HCT116 (cell line): ENCODE measurements around the gene TSPOAP1. TPM values are rescaled to one million over a fixed set of nuclear protein-coding genes. Genes with fewer than 3 reads are reported as not detected.

ENCODE experiments used
- EGR1 ChIP-seq: IDR thresholded peaks from 2 replicates; pipeline ENCODE4 v1.6.1; 2012; ENCODE audit warnings: low read depth
- ELF1 ChIP-seq: IDR thresholded peaks from 2 replicates; pipeline ENCODE4 v1.6.1; 2012; ENCODE audit warnings: low read depth, borderline replicate concordance
- EZH2phosphoT487 ChIP-seq: fragments of 200-600 bp; IDR thresholded peaks from 2 replicates; pipeline ENCODE4 v1.6.1; 2018; ENCODE audit warnings: antibody characterized with exemption, borderline replicate concordance
- POLR2A ChIP-seq: IDR thresholded peaks from 2 replicates; pipeline ENCODE4 v1.7.0; 2011; ENCODE audit warnings: borderline replicate concordance; ENCODE audit not compliant: insufficient read depth, insufficient read length; ENCODE audit errors: extremely low read depth
- SRF ChIP-seq: IDR thresholded peaks from 2 replicates; pipeline ENCODE4 v1.6.1; 2012; ENCODE audit warnings: low read depth
- TCF7L2 ChIP-seq: IDR thresholded peaks from 2 replicates; pipeline ENCODE4 v1.7.0; 2011; ENCODE audit warnings: borderline replicate concordance, inconsistent platforms; ENCODE audit not compliant: insufficient read depth, insufficient read length; ENCODE audit errors: extremely low read depth
- ZBTB33 ChIP-seq: IDR thresholded peaks from 2 replicates; pipeline ENCODE4 v1.6.1; 2011; ENCODE audit warnings: mild to moderate bottlenecking, low read length, moderate library complexity; ENCODE audit not compliant: insufficient replicate concordance; ENCODE audit errors: extremely low read depth
- microRNA counts: library from miRNA; unstranded; fragments of <30 nt; microRNA quantifications from one replicate; lab custom pipeline; 2015
- microRNA-seq: library from miRNA; unstranded; fragments of <30 nt; microRNA quantifications from one replicate; pipeline ENCODE4, GENCODE V29; 2016; ENCODE audit warnings: borderline number of aligned reads
- total RNA-seq: library from RNA; stranded (reverse); gene quantifications from one replicate; pipeline ENCODE4 v1.2.1, GENCODE V29; 2021; ENCODE audit not compliant: unreplicated experiment
- TF ChIP-seq, protein P1 (sequence below), 3 experiments: fragments of 200-600 bp in 1 of 3; sonication (generic) in 1 of 3; IDR thresholded peaks in 2 of 3; conservative IDR thresholded peaks in 1 of 3; 2 replicates each; pipeline ENCODE4 v1.5.1; 2012 to 2017; ENCODE audit warnings: low read depth in 2 of 3, low read length in 2 of 3, antibody characterized with exemption in 1 of 3, borderline replicate concordance in 1 of 3, control low read depth in 1 of 3, mild to moderate bottlenecking in 1 of 3, mixed read lengths in 1 of 3, mixed run types in 1 of 3, moderate library complexity in 1 of 3; ENCODE audit not compliant: insufficient read depth in 1 of 3

The TSPOAP1 gene
- total RNA-seq, 1 experiment from 2014 or later = 0.27 TPM

DNA sequence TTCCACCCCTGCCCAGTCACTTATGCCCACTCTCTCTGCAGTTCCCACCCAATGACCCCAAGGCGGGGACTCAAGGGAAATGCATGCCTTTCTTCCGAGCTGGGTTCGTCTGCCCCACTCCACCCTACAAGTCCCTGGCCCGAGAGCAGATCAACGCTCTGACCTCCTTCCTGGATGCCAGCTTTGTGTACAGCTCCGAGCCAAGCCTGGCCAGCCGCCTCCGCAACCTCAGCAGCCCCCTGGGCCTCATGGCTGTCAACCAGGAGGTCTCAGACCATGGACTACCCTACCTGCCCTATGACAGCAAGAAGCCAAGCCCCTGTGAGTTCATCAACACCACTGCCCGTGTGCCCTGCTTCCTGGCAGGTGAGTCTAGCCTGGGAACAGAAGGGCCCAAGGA, 76.5 kb downstream of the TSPOAP1 start (continued):
- TF ChIP-seq EZH2phosphoT487 (no peak), POLR2A (no peak), ZBTB33 (no peak), TCF7L2 (no peak), EGR1 (no peak), ELF1 (no peak), SRF (no peak)
- TF ChIP-seq, protein P1, sequence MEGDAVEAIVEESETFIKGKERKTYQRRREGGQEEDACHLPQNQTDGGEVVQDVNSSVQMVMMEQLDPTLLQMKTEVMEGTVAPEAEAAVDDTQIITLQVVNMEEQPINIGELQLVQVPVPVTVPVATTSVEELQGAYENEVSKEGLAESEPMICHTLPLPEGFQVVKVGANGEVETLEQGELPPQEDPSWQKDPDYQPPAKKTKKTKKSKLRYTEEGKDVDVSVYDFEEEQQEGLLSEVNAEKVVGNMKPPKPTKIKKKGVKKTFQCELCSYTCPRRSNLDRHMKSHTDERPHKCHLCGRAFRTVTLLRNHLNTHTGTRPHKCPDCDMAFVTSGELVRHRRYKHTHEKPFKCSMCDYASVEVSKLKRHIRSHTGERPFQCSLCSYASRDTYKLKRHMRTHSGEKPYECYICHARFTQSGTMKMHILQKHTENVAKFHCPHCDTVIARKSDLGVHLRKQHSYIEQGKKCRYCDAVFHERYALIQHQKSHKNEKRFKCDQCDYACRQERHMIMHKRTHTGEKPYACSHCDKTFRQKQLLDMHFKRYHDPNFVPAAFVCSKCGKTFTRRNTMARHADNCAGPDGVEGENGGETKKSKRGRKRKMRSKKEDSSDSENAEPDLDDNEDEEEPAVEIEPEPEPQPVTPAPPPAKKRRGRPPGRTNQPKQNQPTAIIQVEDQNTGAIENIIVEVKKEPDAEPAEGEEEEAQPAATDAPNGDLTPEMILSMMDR (IDR thresholded peaks at IDR 0.05 in 2 of 3, conservative IDR thresholded peaks at IDR 0.05 in 1 of 3; ENCODE audit: borderline replicate concordance in 1 of 3, insufficient read depth in 1 of 3, low read depth in 2 of 3, low read length in 2 of 3) = no peak

MicroRNAs encoded within 50 kb of the gene (microRNA counts, 767-probe panel; counts per million panel counts)
- microRNA hsa-miR-142-3p (lab: Ali Mortazavi, UCI) (not detected), microRNA hsa-miR-142-5p (lab: Ali Mortazavi, UCI) (not detected)

Small RNA genes lying within 50 kb of the gene (microRNA-seq; reads per million reads assigned to microRNA genes)
- gene MIR4736 = not detected

Other genes with a start within 250 kb of the TSPOAP1 start
- gene DYNLL2, start 245.4 kb downstream of the TSPOAP1 start, total RNA-seq = 54.9 TPM
- not detected for gene OR4D1, start 180.4 kb downstream of the TSPOAP1 start, total RNA-seq
- not detected for gene OR4D2, start 161.8 kb downstream of the TSPOAP1 start, total RNA-seq
- not detected for gene EPX, start 136.1 kb downstream of the TSPOAP1 start, total RNA-seq
- gene MKS1, start 109.5 kb downstream of the TSPOAP1 start, total RNA-seq = 29.8 TPM
- gene LPO, start 90.2 kb downstream of the TSPOAP1 start, total RNA-seq = not detected
- not detected for gene MPO, start 47.9 kb downstream of the TSPOAP1 start, total RNA-seq
- gene SUPT4H1, start 23.4 kb upstream of the TSPOAP1 start, total RNA-seq = 118 TPM
- gene RNF43, start 88.7 kb upstream of the TSPOAP1 start, total RNA-seq = 42.2 TPM
- not detected for gene HSF5, start 159.6 kb upstream of the TSPOAP1 start, total RNA-seq
- 67.2 TPM for gene MTMR4, start 185.8 kb upstream of the TSPOAP1 start, total RNA-seq